LNCAP (cell line): ENCODE data around the gene OR52B4.

Experiments used
- TF ChIP-seq, protein P1 (sequence below): fragments of 450-650 bp; IDR thresholded peaks from 2 replicates; pipeline ENCODE4 v1.5.1; 2017; ENCODE audit warnings: mild to moderate bottlenecking

Gene OR52B4

DNA sequence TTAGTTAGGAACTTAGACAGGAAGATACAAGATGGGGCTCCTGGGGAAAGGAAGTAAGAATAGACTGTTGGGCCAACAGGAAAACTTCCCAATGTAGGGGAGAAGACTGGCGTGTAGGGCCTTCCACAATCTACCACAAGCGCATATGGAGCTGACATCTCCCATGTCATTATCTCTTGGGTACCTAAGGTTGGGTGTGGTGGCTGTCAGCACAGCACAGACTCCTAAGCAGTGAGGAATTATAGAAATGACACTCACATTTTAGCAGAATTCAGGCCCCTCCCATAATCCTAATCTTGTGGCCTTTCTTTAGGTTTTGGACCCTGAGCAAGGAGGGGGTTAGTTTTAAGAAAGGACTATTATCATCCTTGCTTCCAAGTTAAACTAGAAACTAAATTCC lies 13.7 kb upstream of the OR52B4 start:
- TF ChIP-seq, protein P1, sequence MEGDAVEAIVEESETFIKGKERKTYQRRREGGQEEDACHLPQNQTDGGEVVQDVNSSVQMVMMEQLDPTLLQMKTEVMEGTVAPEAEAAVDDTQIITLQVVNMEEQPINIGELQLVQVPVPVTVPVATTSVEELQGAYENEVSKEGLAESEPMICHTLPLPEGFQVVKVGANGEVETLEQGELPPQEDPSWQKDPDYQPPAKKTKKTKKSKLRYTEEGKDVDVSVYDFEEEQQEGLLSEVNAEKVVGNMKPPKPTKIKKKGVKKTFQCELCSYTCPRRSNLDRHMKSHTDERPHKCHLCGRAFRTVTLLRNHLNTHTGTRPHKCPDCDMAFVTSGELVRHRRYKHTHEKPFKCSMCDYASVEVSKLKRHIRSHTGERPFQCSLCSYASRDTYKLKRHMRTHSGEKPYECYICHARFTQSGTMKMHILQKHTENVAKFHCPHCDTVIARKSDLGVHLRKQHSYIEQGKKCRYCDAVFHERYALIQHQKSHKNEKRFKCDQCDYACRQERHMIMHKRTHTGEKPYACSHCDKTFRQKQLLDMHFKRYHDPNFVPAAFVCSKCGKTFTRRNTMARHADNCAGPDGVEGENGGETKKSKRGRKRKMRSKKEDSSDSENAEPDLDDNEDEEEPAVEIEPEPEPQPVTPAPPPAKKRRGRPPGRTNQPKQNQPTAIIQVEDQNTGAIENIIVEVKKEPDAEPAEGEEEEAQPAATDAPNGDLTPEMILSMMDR, result no peak

DNA sequence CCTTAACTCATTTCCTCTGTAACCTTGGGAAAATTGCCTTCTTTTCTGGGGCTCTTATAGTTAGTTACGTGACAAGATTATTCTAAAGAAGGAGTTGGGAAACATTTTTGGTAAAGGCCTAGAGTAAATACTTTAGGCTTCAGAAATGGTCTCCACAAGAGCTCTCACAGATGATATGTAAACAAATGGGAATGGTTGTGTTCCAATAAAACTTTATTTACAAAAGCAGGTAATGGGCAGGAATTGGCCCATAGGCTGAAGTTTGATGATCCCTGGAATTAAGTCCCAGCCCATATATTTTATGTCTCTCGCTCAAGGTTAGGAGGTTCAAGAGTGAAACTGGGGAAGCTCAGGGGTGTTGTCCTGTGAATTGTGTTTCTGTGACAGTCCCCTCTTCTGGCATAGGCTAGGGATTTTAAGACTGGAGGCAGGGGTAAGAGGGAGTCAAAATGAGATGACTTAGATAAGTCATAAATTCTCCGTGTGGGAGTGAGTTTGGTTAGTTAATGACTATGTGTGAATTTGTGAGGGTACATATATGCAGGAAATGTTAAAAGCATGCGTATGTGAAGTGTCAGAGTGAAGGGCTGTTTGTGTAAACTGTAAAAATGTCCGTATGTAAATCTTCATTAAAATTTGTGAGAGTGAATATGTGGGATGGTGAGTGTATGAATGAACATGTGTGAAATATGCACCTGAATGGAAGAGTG lies 7.4 kb upstream of the OR52B4 start:
- TF ChIP-seq, protein P1, result no peak

DNA sequence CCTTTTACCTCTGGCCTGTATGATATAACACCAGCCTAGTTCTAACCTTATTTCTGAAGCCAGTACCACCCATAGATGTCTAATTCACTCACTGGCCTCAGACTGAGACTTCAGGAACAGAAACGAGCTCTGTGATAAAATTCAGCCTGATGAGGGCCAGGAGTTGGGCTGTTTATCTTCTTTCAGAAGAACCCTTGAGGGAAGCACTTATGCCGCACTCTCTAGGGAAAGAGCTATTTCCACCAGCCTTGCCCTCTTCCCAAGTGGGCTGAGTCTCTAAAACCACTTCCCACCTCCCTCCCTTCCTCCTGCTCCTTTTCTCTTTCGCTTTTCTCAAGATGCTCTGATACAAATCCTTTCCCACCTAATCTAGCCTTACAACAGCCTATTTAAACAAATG lies 2.0 kb upstream of the OR52B4 start:
- TF ChIP-seq, protein P1, result no peak
